ENCODE measurements around the gene MCL1. TPM values are rescaled to one million over a fixed set of nuclear protein-coding genes. Genes with fewer than 3 reads are reported as not detected.
A peak's percentile ranks its signal among the peaks of the same experiment; 100 is the strongest.

MCL1 gene
- total RNA-seq, 1 experiment from 2014 or later = 163 TPM

- H3K27ac ChIP-seq (ENCODE audit: low read depth, low read length, poor library complexity, severe bottlenecking) = no peak overlapping the region
- BruUV-seq (replicated peaks) = no TSS peak
Observed at GRCh38 chr1:150572918-150573647, 6.3 kb downstream of the MCL1 start.

GRCh38 chr1:150568594-150568966 is 10.8 kb downstream of the MCL1 start:
- BruUV-seq (replicated peaks) = no TSS peak
- Histone ChIP-seq H3K36me3 (ENCODE audit: insufficient read depth, low read length, poor library complexity, severe bottlenecking) (peaks cover 18% of the 10 kb centered on the region), H3K9me3 (ENCODE audit: low read depth, low read length, poor library complexity, severe bottlenecking) (no peaks in the 10 kb centered on the region), H3K4me3 (ENCODE audit: low read depth, low read length, poor library complexity, severe bottlenecking) (no peak overlapping the region), H3K27me3 (replicated peaks; ENCODE audit: insufficient read depth, low read depth, low read length, poor library complexity) (no peaks in the 10 kb centered on the region), H3K27ac (ENCODE audit: low read depth, low read length, poor library complexity, severe bottlenecking) (no peak overlapping the region), H3K4me1 (ENCODE audit: insufficient read depth, low read length, poor library complexity, severe bottlenecking) (peaks cover 26% of the 10 kb centered on the region)
- intact Hi-C loops (cut with micrococcal nuclease; ENCODE audit: unreplicated experiment) = loop anchor here (10.0 kb wide), 1 partner anchor 406 kb away; the partner anchor contains the start of gene CERS2
- no peak for TF ChIP-seq EZH2 (IDR thresholded peaks at IDR 0.05; ENCODE audit: borderline replicate concordance, low read depth, low read length, poor library complexity, severe bottlenecking)
- POLR2A ChIA-PET (ENCODE audit: low non-redundant PET) = interaction anchor here (0.5 kb wide), 1 partner anchor 9 kb away, joined by 4 read pairs; no protein-coding TSS in a partner anchor
- CTCF ChIA-PET = interaction anchor here (1.5 kb wide), 1 partner anchor 9 kb away, joined by 5 read pairs; no protein-coding TSS in a partner anchor
- no peak for DNase-seq (ENCODE audit: low spot score)

More at GRCh38 chr1:150572918-150573647, 6.3 kb downstream of the MCL1 start:
- H3K4me3 ChIP-seq (ENCODE audit: low read depth, low read length, poor library complexity, severe bottlenecking) = no peak overlapping the region
- H3K4me1 ChIP-seq (ENCODE audit: insufficient read depth, low read length, poor library complexity, severe bottlenecking) = peaks cover 35% of the 10 kb centered on the region
- H3K27me3 ChIP-seq (replicated peaks; ENCODE audit: insufficient read depth, low read depth, low read length, poor library complexity) = no peaks in the 10 kb centered on the region
- TF ChIP-seq EZH2 (IDR thresholded peaks at IDR 0.05; ENCODE audit: borderline replicate concordance, low read depth, low read length, poor library complexity, severe bottlenecking) (no peak), CTCF (conservative IDR thresholded peaks at IDR 0.05; ENCODE audit: low read depth, low read length) (no peak)
- no peak for DNase-seq (ENCODE audit: low spot score)
- H3K36me3 ChIP-seq (ENCODE audit: insufficient read depth, low read length, poor library complexity, severe bottlenecking) = peaks cover 62% of the 10 kb centered on the region
- CTCF ChIA-PET = no interaction called here
- POLR2A ChIA-PET (ENCODE audit: low non-redundant PET) = interaction anchor here (0.5 to 0.9 kb wide), 3 partner anchors 9 to 373 kb away, joined by 3 to 8 read pairs (median 4); no protein-coding TSS in a partner anchor
- no peaks in the 10 kb centered on the region for H3K9me3 ChIP-seq (ENCODE audit: low read depth, low read length, poor library complexity, severe bottlenecking)
- intact Hi-C loops (cut with micrococcal nuclease; ENCODE audit: unreplicated experiment) = no loop called here

GRCh38 chr1:150567717-150568593 is 11.5 kb downstream of the MCL1 start:
- H3K4me1 ChIP-seq (ENCODE audit: insufficient read depth, low read length, poor library complexity, severe bottlenecking) = peaks cover 32% of the 10 kb centered on the region
- POLR2A ChIA-PET (ENCODE audit: low non-redundant PET) = interaction anchor here (0.5 kb wide), 1 partner anchor 9 kb away, joined by 4 read pairs; no protein-coding TSS in a partner anchor
- H3K9me3 ChIP-seq (ENCODE audit: low read depth, low read length, poor library complexity, severe bottlenecking) = no peaks in the 10 kb centered on the region
- no peak for TF ChIP-seq CTCF (conservative IDR thresholded peaks at IDR 0.05; ENCODE audit: low read depth, low read length)
- no peaks in the 10 kb centered on the region for H3K27me3 ChIP-seq (replicated peaks; ENCODE audit: insufficient read depth, low read depth, low read length, poor library complexity)
- H3K4me3 ChIP-seq (ENCODE audit: low read depth, low read length, poor library complexity, severe bottlenecking) = no peak overlapping the region
- CTCF ChIA-PET = interaction anchor here (0.6 to 1.5 kb wide), 2 partner anchors 8 to 354 kb away, joined by 3 to 5 read pairs; no protein-coding TSS in a partner anchor
- peak overlapping the region; percentile 52 for H3K27ac ChIP-seq (ENCODE audit: low read depth, low read length, poor library complexity, severe bottlenecking)
- intact Hi-C loops (cut with micrococcal nuclease; ENCODE audit: unreplicated experiment) = loop anchor here (10.0 kb wide), 1 partner anchor 407 kb away; the partner anchor contains the start of gene CERS2
- H3K36me3 ChIP-seq (ENCODE audit: insufficient read depth, low read length, poor library complexity, severe bottlenecking) = peaks cover 11% of the 10 kb centered on the region
- BruUV-seq (replicated peaks) = no TSS peak
- peak; percentile 45 for DNase-seq (ENCODE audit: low spot score)

Measured in A673 (cell line).